Measurements from ENCODE around the gene USP46. TPM values are rescaled to one million over a fixed set of nuclear protein-coding genes. Genes with fewer than 3 reads are reported as not detected.

Gene USP46
- total RNA-seq, 1 experiment from 2014 or later, result 16.8 TPM

GRCh38 chr4:52592287-52592686 is 66.8 kb downstream of the USP46 start:
- intact Hi-C loops (cut with micrococcal nuclease), result no loop called here
- no peak overlapping the region for H3K4me3 Mint-ChIP-seq (ENCODE audit: unreplicated experiment)
- peaks cover 5% of the 10 kb centered on the region for H3K4me1 Mint-ChIP-seq (ENCODE audit: insufficient read depth, unreplicated experiment)
- no peak for TF ChIP-seq CTCF (IDR thresholded peaks at IDR 0.05; ENCODE audit: unreplicated experiment)
- no peak for DNase-seq (ENCODE audit: unreplicated experiment)
- ChIA-PET POLR2A (no interaction called here), CTCF (interaction anchor here (1.4 to 1.7 kb wide), 2 partner anchors 10 to 390 kb away, joined by 4 read pairs; no protein-coding TSS in a partner anchor)
- BruUV-seq (replicated peaks), result no TSS peak
- H3K36me3 Mint-ChIP-seq (ENCODE audit: insufficient read depth, unreplicated experiment), result peaks cover 23% of the 10 kb centered on the region
- H3K27ac Mint-ChIP-seq (ENCODE audit: low read depth, unreplicated experiment), result no peak overlapping the region
- no peaks in the 10 kb centered on the region for H3K27me3 Mint-ChIP-seq (ENCODE audit: insufficient read depth, unreplicated experiment)
- H3K9me3 Mint-ChIP-seq (ENCODE audit: unreplicated experiment), result no peaks in the 10 kb centered on the region

GRCh38 chr4:52588771-52589591 is 70.1 kb downstream of the USP46 start:
- intact Hi-C loops (cut with micrococcal nuclease), result loop anchor here (1.0 kb wide), 1 partner anchor 393 kb away; no protein-coding TSS in a partner anchor

DNA sequence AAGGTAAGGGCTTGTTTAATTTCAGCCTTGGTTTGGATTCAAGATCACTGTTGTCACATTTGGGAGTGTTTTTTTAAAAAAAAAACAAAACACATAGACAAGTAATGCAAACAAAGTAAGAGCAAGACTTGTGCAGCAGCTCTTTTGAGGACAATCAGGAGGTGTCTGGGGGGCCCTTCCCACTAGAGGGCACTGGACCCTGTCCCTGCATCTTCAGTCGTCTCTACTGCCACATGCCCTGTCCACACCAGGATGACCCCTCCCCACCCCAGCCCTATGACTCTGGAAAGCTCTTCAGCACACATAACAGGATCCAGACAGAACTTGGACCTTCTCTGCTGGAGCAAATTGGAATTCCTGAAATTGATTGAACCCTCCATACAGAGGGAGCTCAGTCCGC is 71.0 kb downstream of the USP46 start:
- peak; percentile 32 for TF ChIP-seq CTCF (IDR thresholded peaks at IDR 0.05; ENCODE audit: unreplicated experiment)
- Mint-ChIP-seq H3K4me3 (ENCODE audit: unreplicated experiment) (no peak overlapping the region), H3K4me1 (ENCODE audit: insufficient read depth, unreplicated experiment) (peaks cover 5% of the 10 kb centered on the region), H3K9me3 (ENCODE audit: unreplicated experiment) (no peaks in the 10 kb centered on the region), H3K36me3 (ENCODE audit: insufficient read depth, unreplicated experiment) (peaks cover 7% of the 10 kb centered on the region), H3K27me3 (ENCODE audit: insufficient read depth, unreplicated experiment) (no peaks in the 10 kb centered on the region), H3K27ac (ENCODE audit: low read depth, unreplicated experiment) (no peak overlapping the region)
- intact Hi-C loops (cut with micrococcal nuclease), result loop anchor here (1.0 kb wide), 1 partner anchor 394 kb away; no protein-coding TSS in a partner anchor
- ChIA-PET CTCF (interaction anchor here (0.6 to 1.4 kb wide), 7 partner anchors 9 to 376 kb away, joined by 3 to 8 read pairs (median 3); no protein-coding TSS in a partner anchor), POLR2A (no interaction called here)
- BruUV-seq (replicated peaks), result no TSS peak
- peak; percentile 33 for DNase-seq (ENCODE audit: unreplicated experiment)

More at GRCh38 chr4:52588771-52589591, 70.1 kb downstream of the USP46 start:
- Mint-ChIP-seq H3K4me1 (ENCODE audit: insufficient read depth, unreplicated experiment) (peaks cover 5% of the 10 kb centered on the region), H3K9me3 (ENCODE audit: unreplicated experiment) (no peaks in the 10 kb centered on the region), H3K4me3 (ENCODE audit: unreplicated experiment) (no peak overlapping the region), H3K27ac (ENCODE audit: low read depth, unreplicated experiment) (no peak overlapping the region), H3K36me3 (ENCODE audit: insufficient read depth, unreplicated experiment) (peaks cover 9% of the 10 kb centered on the region), H3K27me3 (ENCODE audit: insufficient read depth, unreplicated experiment) (no peaks in the 10 kb centered on the region)
- ChIA-PET CTCF (interaction anchor here (0.6 to 1.4 kb wide), 3 partner anchors 12 to 345 kb away, joined by 3 to 8 read pairs (median 3); no protein-coding TSS in a partner anchor), POLR2A (interaction anchor here (0.7 kb wide), 1 partner anchor 8 kb away, joined by 3 read pairs; no protein-coding TSS in a partner anchor)
- no peak for DNase-seq (ENCODE audit: unreplicated experiment)
- no TSS peak for BruUV-seq (replicated peaks)
- no peak for TF ChIP-seq CTCF (IDR thresholded peaks at IDR 0.05; ENCODE audit: unreplicated experiment)

- H3K27me3 Mint-ChIP-seq (ENCODE audit: insufficient read depth, unreplicated experiment), result no peaks in the 10 kb centered on the region
- no peak overlapping the region for H3K4me3 Mint-ChIP-seq (ENCODE audit: unreplicated experiment)
- H3K27ac Mint-ChIP-seq (ENCODE audit: low read depth, unreplicated experiment), result no peak overlapping the region
- no TSS peak for BruUV-seq (replicated peaks)
- H3K36me3 Mint-ChIP-seq (ENCODE audit: insufficient read depth, unreplicated experiment), result no peaks in the 10 kb centered on the region
- TF ChIP-seq CTCF (IDR thresholded peaks at IDR 0.05; ENCODE audit: unreplicated experiment), result no peak
- ChIA-PET POLR2A (no interaction called here), CTCF (interaction anchor here (0.6 to 2.3 kb wide), 2 partner anchors 397 to 1733 kb away, joined by 3 to 9 read pairs; no protein-coding TSS in a partner anchor)
- DNase-seq (ENCODE audit: unreplicated experiment), result no peak
- peaks cover 5% of the 10 kb centered on the region for H3K4me1 Mint-ChIP-seq (ENCODE audit: insufficient read depth, unreplicated experiment)
- no peaks in the 10 kb centered on the region for H3K9me3 Mint-ChIP-seq (ENCODE audit: unreplicated experiment)
- intact Hi-C loops (cut with micrococcal nuclease), result no loop called here
Observed at GRCh38 chr4:52586069-52586468, 73.0 kb downstream of the USP46 start.

Measured in MCF 10A (cell line).